Upper lobe of right lung (tissue), 1 donor: ENCODE data around the gene TMOD3. TPM values are rescaled to one million over a fixed set of nuclear protein-coding genes. Genes with fewer than 3 reads are reported as not detected.

Experiments used
- ATAC-seq: fragments of 200-7000 bp; cut with Tn5 transposase; one replicate; pipeline ENCODE4 v1.9.1; 2020; ENCODE audit warnings: mild to moderate bottlenecking, moderate library complexity
- DNase-seq: peaks from one replicate; pipeline ENCODE4 v3.0.0-alpha.2; 2020
- H3K27ac ChIP-seq: fragments of 200-600 bp; one replicate; pipeline ENCODE4 v1.8.0; 2022
- H3K27me3 ChIP-seq: fragments of 200-600 bp; one replicate; pipeline ENCODE4 v1.8.0; 2022; ENCODE audit warnings: mild to moderate bottlenecking
- H3K36me3 ChIP-seq: fragments of 200-600 bp; one replicate; pipeline ENCODE4 v1.8.0; 2022
- H3K4me1 ChIP-seq: fragments of 200-600 bp; one replicate; pipeline ENCODE4 v1.8.0; 2022
- H3K4me3 ChIP-seq: fragments of 200-600 bp; one replicate; pipeline ENCODE4 v1.8.0; 2022; ENCODE audit warnings: mild to moderate bottlenecking
- H3K9me3 ChIP-seq: fragments of 200-600 bp; one replicate; pipeline ENCODE4 v1.8.0; 2022
- CTCF ChIP-seq: fragments of 200-600 bp; IDR thresholded peaks from one replicate; pipeline ENCODE4 v1.8.0; 2022; ENCODE audit warnings: antibody characterized with exemption
- intact Hi-C: fragments of 100-400 bp; cut with DNase I; formaldehyde crosslinking; loops from one replicate; pipeline ENCODE4 v1.11.0; 2022
- total RNA-seq: library from RNA; stranded (reverse); fragmentation: NEBNext Ultra II Directional; extraction: Animal tissue kit (Norgen Biotek cat#: 25700); gene quantifications from one replicate; pipeline ENCODE4 v1.2.1, GENCODE V29; 2021
- donor health status: DM: no; HTN: yes; CAD: no; lungs with severe emphysema.

The TMOD3 gene
- total RNA-seq, 1 donor from 2014 or later, result 78.4 TPM

GRCh38 chr15:51938286-51938685, 108.8 kb downstream of the TMOD3 start:
- ATAC-seq, result no peak
- H3K9me3 ChIP-seq, result no peaks in the 10 kb centered on the region
- H3K4me3 ChIP-seq, result no peak overlapping the region
- intact Hi-C loops, result no loop called here
- peaks cover 47% of the 10 kb centered on the region for H3K36me3 ChIP-seq
- no peaks in the 10 kb centered on the region for H3K4me1 ChIP-seq
- DNase-seq, result no peak
- no peaks in the 10 kb centered on the region for H3K27me3 ChIP-seq
- TF ChIP-seq CTCF, result no peak
- H3K27ac ChIP-seq, result no peak overlapping the region

GRCh38 chr15:51939216-51939615, 109.8 kb downstream of the TMOD3 start:
- intact Hi-C loops, result no loop called here
- no peak for TF ChIP-seq CTCF
- H3K9me3 ChIP-seq, result no peaks in the 10 kb centered on the region
- H3K27ac ChIP-seq, result no peak overlapping the region
- no peak for DNase-seq
- H3K4me3 ChIP-seq, result no peak overlapping the region
- no peak for ATAC-seq
- no peaks in the 10 kb centered on the region for H3K27me3 ChIP-seq
- H3K36me3 ChIP-seq, result peaks cover 41% of the 10 kb centered on the region
- H3K4me1 ChIP-seq, result no peaks in the 10 kb centered on the region

GRCh38 chr15:51947124-51947523, 117.7 kb downstream of the TMOD3 start:
- Histone ChIP-seq H3K4me3 (no peak overlapping the region), H3K9me3 (no peaks in the 10 kb centered on the region), H3K27me3 (no peaks in the 10 kb centered on the region), H3K27ac (no peak overlapping the region), H3K36me3 (peaks cover 76% of the 10 kb centered on the region), H3K4me1 (no peaks in the 10 kb centered on the region)
- DNase-seq (no peak), ATAC-seq (no peak)
- TF ChIP-seq CTCF, result no peak
- intact Hi-C loops, result no loop called here

GRCh38 chr15:51952805-51953204, 123.4 kb downstream of the TMOD3 start:
- Histone ChIP-seq H3K9me3 (no peaks in the 10 kb centered on the region), H3K36me3 (peaks cover 91% of the 10 kb centered on the region), H3K27ac (no peak overlapping the region), H3K4me3 (no peak overlapping the region), H3K4me1 (no peaks in the 10 kb centered on the region), H3K27me3 (no peaks in the 10 kb centered on the region)
- DNase-seq, result no peak
- ATAC-seq, result no peak
- no peak for TF ChIP-seq CTCF
- intact Hi-C loops, result no loop called here

- Histone ChIP-seq H3K4me1 (no peaks in the 10 kb centered on the region), H3K4me3 (no peak overlapping the region), H3K27ac (no peak overlapping the region), H3K27me3 (no peaks in the 10 kb centered on the region), H3K9me3 (no peaks in the 10 kb centered on the region), H3K36me3 (peaks cover 91% of the 10 kb centered on the region)
- intact Hi-C loops, result no loop called here
- ATAC-seq, result no peak
- no peak for TF ChIP-seq CTCF
- DNase-seq, result no peak
These were observed 126.1 kb downstream of the TMOD3 start for GRCh38 chr15:51955504-51955903.

Other genes starting within 250 kb of the TMOD3 start
- 55.2 TPM for gene DMXL2, start 206.9 kb upstream of the TMOD3 start, total RNA-seq
- gene SCG3, start 148.2 kb upstream of the TMOD3 start, total RNA-seq, result 0.17 TPM
- gene LYSMD2, start 92.0 kb upstream of the TMOD3 start, total RNA-seq, result 20.6 TPM
- gene TMOD2, start 78.1 kb upstream of the TMOD3 start, total RNA-seq, result 16.1 TPM
- 13.2 TPM for gene LEO1, start 142.1 kb downstream of the TMOD3 start, total RNA-seq
- gene MAPK6, start 189.6 kb downstream of the TMOD3 start, total RNA-seq, result 20.9 TPM